Epithelial cell of proximal tubule (primary cell): ENCODE results near the gene LSM4. TPM values are rescaled to one million over a fixed set of nuclear protein-coding genes. Genes with fewer than 3 reads are reported as not detected.
"Not testable (repeated sequence)": the region's sequence is repeated elsewhere in the genome, so short reads cannot be mapped to it uniquely, and the experiment has no call there.

Experiments
- DNase-seq: peaks from one replicate; pipeline ENCODE4 v3.0.0-alpha.2; 2011; ENCODE audit warnings: low read depth
- H3K4me3 ChIP-seq: 2 replicates; pipeline ENCODE4 v1.5.1; 2011; ENCODE audit warnings: low read depth, mild to moderate bottlenecking, low read length
- CTCF ChIP-seq: conservative IDR thresholded peaks from 2 replicates; pipeline ENCODE4 v1.5.1; 2012; ENCODE audit warnings: low read depth, mild to moderate bottlenecking, low read length
- total RNA-seq: library from RNA; depleted of rRNA; stranded (reverse); fragments of >200 nt; gene quantifications from 2 replicates; pipeline ENCODE4 v1.2.3, GENCODE V29; 2015

The LSM4 gene
- total RNA-seq, 1 donor from 2014 or later = 490 TPM

- no peak for DNase-seq
- H3K4me3 ChIP-seq = no peak overlapping the region
- TF ChIP-seq CTCF = peak; percentile 94
Measured at GRCh38 chr19:18349524-18350128, 26.8 kb upstream of the LSM4 start.

GRCh38 chr19:18348818-18349339, 26.0 kb upstream of the LSM4 start:
- not testable (repeated sequence) for DNase-seq, H3K4me3 ChIP-seq

- no peak for TF ChIP-seq CTCF
- no peak overlapping the region for H3K4me3 ChIP-seq
- DNase-seq = no peak
Measured at GRCh38 chr19:18348171-18348570, 25.3 kb upstream of the LSM4 start.

- H3K4me3 ChIP-seq = no peak overlapping the region
Measured at GRCh38 chr19:18346091-18346490, 23.2 kb upstream of the LSM4 start.

GRCh38 chr19:18345296-18345695, 22.4 kb upstream of the LSM4 start:
- DNase-seq = no peak
- no peak for TF ChIP-seq CTCF
- no peak overlapping the region for H3K4me3 ChIP-seq

More at GRCh38 chr19:18346091-18346490, 23.2 kb upstream of the LSM4 start:
- TF ChIP-seq CTCF = no peak
- DNase-seq = no peak

GRCh38 chr19:18344582-18344950, 21.7 kb upstream of the LSM4 start:
- no peak for TF ChIP-seq CTCF
- no peak for DNase-seq
- no peak overlapping the region for H3K4me3 ChIP-seq

- DNase-seq = no peak
- no peak for TF ChIP-seq CTCF
- H3K4me3 ChIP-seq = no peak overlapping the region
Measured at GRCh38 chr19:18342090-18342632, 19.3 kb upstream of the LSM4 start.
